GM19395 (cell line): ENCODE measurements around the gene ZFP57.

Experiments
- ATAC-seq: cut with Tn5 transposase; IDR thresholded peaks from one replicate; pipeline ENCODE4 v1.9.1; 2021; ENCODE audit warnings: mild to moderate bottlenecking, moderate library complexity; ENCODE audit not compliant: unreplicated experiment

Gene ZFP57

GRCh38 chr6:29656157-29656556, 24.8 kb downstream of the ZFP57 start:
- ATAC-seq, result no peak

DNA sequence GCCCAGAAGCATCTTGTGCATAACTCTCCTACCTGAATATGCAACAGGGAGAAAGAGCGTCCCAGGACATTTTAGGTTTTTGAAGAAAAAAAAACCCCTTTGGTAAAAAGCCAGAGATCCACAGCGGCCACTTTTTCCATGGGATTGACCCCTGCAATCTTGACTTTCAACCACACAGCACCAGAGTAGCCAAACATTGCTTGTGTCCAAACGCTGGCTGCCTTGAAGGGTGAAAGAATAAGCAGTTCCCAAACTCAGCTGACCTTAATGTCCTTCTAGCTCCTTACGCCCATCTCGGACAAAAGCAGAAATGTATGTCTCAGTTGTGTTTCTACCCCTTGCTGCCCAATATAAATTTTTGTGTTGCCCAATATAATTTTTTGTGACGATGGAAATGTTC, 25.3 kb downstream of the ZFP57 start:
- no peak for ATAC-seq

DNA sequence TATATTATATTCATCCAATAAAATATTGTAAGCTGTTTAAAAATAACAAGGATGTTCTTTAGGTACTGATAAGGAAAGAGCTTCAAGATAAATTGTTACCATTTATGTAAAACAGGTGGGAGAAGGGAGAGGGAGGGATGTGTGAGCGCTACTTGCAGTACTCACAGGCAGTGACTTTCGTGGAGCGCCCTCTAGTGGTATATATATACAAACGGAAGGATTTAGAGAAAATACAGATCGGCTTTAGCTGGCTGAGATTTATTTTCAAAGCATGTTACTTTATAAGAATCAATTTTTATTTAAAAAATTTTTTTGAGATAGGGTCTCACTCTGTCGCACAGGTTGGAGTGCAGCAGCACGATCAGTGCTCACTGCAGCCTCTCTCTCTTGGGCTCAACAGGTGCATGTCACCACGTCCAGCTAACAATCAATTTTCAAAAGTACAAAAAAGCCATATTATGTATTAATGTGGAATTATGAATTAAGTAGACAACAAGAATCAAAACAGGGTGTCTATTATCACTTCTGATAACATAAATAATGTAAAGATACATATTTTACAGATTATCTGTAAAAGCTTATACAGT, 27.4 kb downstream of the ZFP57 start:
- no peak for ATAC-seq

DNA sequence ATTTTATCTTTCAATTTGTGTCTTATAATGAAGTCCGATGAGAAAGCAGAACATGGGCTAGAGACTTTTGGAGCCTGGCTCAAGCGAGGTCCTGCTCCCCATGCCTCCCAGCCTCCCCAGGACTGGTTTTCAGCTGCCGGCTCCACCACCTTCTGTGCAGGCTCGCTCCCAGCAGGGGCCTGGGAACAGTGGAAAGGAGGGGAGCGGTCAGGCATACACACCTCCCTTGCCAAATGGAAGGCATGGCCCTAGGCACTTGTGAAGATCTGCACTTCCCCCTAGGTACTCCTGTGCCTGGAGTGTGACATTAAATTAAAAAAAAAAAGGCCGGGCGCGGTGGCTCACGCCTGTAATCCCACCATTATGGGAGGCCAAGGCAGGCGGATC, 28.8 kb downstream of the ZFP57 start:
- ATAC-seq, result no peak

DNA sequence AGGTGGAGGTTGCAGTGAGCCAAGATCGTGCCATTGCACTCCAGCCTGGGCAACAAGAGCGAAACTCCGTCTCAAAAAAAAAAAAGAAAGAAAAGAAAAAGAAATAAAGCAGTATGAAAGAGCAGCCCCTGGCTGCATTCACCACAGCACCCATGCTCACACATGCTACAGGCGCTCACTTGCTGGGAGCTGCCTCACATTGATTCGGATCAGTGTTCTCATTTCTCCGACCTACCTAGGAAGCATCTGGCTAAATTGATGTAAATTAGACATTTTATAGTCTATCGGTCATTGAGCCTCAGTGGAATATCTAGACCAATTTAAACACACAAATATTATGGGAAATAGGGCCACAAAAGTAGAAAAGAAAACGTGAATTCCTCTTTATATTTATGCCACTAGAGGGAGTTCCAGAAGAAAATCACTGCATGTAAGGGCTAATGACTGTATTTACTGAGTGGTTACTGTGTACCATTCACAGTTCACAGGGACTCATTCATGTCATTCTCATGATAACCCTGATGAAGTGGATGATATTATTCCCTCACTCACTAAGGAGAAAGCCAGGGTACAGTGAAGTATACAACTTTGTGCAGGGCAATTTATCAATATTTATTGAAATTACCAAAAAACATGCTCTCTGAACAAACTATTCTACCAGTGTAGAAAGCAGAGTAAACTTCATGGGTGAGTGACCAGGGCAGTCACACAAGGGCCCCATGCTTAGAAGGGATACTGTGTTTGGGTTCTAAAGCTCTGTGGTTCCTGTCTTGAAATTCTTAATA, 29.3 kb downstream of the ZFP57 start:
- no peak for ATAC-seq

- ATAC-seq, result peak; percentile 98
Measured at GRCh38 chr6:29649701-29650673, 31.0 kb downstream of the ZFP57 start.

DNA sequence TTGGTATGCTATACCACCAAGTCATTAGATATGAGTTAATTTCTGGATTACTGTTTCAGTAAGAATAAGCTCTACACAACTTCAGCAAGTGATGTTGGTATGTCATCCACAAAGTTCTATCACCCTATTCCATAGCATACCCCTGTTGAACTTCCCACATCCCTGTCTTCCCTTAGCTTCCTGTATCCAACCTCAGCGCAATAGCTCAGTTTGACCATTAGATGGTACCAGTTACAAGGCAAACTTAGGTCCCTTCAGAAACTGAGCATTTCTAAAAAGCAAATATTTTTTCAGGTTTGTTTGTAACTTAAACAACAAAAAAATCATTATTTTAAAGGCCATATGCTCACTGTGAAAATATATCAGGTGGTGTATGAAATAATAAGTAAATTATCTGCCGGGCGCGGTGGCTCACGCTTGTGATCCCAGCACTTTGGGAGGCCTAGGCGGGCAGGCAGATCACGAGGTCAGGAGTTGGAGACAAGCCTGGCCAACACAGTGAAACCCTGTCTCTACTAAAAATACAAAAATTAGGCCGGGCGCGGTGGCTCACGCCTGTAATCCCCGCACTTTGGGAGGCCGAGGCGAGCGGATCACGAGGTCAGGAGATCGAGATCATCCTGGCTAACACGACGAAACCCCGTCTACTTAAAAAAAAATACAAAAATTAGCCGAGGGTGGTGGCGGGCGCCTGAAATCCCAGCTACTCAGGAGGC, 32.9 kb downstream of the ZFP57 start:
- no peak for ATAC-seq

DNA sequence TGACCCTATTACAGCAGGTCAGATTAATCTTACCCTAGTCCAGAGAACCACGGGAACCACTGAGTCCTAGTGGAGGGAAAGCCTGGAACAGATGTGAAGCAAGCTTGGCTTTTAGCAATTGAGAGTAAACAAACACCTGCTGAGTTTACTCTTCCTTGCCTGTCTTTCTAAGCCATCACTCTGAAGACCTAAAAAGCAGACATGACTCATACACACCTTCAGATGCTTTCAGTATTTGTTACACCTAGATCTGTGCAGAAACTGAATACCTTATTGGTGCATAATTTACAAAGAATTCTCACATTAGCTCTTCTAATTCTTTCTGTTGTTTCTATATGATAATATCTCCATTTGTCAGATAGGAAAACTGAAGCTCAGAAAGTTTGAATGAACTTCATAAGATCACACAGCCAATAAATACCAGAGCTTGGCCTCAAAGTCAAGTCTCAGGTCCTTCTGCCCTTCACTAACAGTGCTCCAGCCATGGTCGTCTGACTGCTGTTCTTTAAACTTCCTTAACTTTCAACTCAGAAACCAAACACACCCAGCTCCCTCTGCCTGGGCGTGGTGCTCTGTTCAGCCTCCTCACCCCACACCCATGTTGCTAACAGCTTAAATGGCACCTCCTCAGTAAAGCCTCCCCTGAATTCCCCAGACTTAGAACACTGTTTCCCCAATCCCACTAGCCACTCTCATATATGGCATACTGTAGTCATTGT, 39.4 kb downstream of the ZFP57 start:
- ATAC-seq, result no peak

DNA sequence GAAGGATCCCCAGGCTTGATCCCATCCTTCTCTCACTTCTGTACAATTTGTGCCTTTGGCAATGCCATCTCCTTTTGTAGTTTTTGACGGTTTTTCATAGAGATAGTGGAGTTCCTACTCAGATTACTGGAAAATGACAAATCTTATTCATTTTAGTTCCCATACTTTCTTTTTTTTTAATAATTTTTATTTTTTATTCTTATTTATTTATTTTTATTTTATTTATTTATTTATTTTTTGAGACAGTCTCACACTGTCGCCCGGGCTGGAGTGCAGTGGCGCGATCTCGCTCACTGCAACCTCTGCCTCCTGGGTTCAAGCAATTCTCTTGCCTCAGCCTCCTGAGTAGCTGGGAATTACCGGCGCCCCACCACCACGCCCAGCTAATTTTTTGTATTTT, 43.7 kb downstream of the ZFP57 start:
- ATAC-seq, result no peak

- ATAC-seq, result no peak
Measured at GRCh38 chr6:29633534-29633905, 47.4 kb downstream of the ZFP57 start.

- peak; percentile 78 for ATAC-seq
Measured at GRCh38 chr6:29632789-29633533, 48.0 kb downstream of the ZFP57 start, which contains the start of gene GABBR1. TSS of gene GABBR1 (minus strand) at chr6:29633183. CDS start at chr6:29632385, 798 bp downstream.

DNA sequence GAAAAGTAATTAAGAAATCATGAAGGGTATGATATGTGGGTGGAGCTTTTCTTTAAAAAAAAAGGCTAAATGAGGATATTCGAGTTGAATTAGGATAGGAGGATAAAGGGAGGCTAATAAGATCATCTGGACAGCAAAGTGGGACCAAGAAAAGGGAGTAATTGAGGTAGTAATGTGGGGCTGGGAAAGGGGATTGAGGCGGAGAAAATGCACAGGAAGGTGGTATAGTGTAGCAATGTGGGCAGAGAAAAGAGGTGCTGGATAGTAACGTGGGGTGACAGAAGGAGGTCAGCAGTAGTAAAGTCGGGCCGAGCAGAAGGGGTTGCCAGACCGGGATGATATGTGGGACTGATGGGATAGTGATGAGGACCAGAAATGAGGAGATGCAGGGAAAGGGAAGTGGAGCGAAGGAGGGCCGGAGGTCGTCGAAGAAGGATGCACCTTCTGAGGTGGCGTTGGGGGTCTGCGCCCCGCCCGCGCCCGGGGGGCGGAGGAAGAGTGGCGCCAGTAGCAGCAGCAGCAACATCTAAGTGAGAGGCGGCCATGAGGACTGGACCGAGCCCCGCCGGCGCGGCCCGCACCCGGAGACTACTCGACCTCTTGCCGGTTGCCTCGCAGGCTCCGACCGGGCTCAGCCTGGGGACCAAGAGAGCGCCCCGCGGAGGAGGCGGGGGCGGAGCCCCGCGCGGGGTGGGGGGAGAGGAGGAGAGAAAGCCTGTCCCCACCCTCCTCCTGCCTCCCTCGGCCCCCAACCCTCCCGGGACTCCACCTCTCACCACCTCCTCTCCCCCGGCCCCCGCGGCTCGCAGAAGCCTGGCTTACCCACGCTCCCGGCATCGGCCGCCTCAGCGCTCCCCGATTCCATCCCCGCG, 48.9 kb downstream of the ZFP57 start:
- peak; percentile 29 for ATAC-seq

GRCh38 chr6:29631209-29631810, 49.6 kb downstream of the ZFP57 start:
- no peak for ATAC-seq

- no peak for ATAC-seq
Measured at GRCh38 chr6:29630315-29630714, 50.6 kb downstream of the ZFP57 start.

- ATAC-seq, result no peak
Measured at GRCh38 chr6:29629571-29629970, 51.4 kb downstream of the ZFP57 start.

DNA sequence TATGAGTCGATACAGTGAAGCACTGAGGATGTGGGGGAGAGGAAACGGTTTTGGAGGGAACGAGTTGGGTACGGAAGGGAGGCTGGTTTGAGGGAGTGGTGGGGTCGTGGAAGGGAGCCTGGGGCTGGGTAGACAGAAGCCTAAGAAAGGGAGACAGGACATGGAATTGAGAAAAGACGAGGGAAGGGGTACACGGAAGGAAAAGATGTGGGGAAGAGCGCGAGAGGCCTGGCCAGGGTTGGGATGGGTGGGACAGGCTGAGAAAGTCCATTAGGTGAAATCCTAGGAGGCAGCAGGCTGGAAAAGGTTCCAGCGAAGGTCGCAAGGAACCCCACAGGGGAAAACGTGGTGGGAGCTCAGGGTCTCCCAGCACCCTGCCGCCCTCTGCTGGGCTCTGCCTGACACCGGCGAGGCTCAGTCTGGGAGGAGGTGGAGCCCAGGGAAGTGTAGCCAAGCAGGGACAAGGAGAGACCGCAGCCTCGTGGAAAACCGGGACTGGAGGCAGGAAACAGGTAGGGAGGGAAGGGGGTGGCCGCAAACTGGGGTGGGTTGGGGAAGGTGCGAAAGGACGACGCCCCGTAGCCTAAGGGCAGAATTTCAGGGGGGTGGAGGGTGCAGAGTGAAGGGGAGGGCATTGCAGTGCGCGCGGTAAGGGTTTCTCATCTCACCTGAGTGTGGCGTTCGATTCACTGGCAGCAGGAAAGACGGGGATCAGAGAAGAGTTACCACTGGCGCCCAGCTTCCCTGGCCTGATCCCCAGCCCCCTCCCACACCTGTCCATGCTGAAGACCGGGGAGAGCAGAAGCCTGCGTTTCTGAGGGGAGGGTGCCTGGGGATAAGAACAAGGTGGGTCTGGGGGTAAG, 52.3 kb downstream of the ZFP57 start:
- ATAC-seq, result no peak

DNA sequence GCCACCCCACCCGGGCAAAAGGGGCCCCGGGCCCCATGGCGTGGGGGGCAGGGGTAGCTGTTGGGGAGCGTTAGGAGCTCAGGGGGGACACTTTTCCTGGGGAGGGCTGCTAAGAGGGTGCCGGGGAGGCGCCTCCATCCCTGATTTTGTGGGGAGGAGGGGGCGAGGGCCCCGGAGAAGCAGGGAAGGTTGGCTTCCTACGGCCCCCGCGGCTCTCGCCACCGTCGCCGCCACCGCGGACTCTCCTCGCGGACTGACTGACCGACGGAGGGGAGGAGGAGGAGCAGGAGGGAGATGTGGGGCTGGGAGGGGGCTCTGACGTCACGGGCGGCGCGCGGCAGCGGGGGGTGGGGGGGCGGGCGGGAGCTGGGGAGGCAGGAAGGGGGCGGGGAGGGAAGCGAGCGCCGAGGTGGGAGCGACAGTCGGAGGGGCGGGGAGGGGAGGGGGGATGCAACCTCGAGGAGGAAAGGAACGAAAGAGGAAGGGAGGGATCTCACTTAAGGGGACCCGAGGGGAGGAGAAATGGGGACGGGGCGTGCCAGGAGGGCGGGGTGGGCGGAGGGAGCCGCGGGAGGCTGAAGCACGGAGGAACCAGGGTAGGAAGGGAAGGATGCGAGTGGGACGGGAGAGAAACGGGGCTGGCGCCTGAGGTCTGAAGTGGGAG, 53.1 kb downstream of the ZFP57 start:
- no peak for ATAC-seq
